Measurements from ENCODE around the gene DENR. TPM values are rescaled to one million over a fixed set of nuclear protein-coding genes. Genes with fewer than 3 reads are reported as not detected.

Gene DENR
- total and polyA plus RNA-seq, 2 of the 13 experiments (the other 11 are each of a cell fraction or from before 2014, with no cell fraction given), result 30.0 to 59.1 TPM

GRCh38 chr12:122730215-122731014 is 22.2 kb upstream of the DENR start, which contains the start of gene HCAR1 (continued):
- TF ChIP-seq ZNF800 (CRISPR knock-in tag; IDR thresholded peaks at IDR 0.05), result no peak
- no peak for TF ChIP-seq PLSCR1 (CRISPR knock-in tag; IDR thresholded peaks at IDR 0.05; ENCODE audit: borderline replicate concordance)
- no peak for TF ChIP-seq ZNF770 (CRISPR knock-in tag; IDR thresholded peaks at IDR 0.05)
- no peak for TF ChIP-seq ZNF460 (CRISPR knock-in tag; IDR thresholded peaks at IDR 0.05; ENCODE audit: borderline replicate concordance)
- TF ChIP-seq XBP1 (CRISPR knock-in tag; IDR thresholded peaks at IDR 0.05), result no peak
- no peak for TF ChIP-seq MATR3 (CRISPR knock-in tag; IDR thresholded peaks at IDR 0.05)
- no peak for TF ChIP-seq ZSCAN9 (CRISPR knock-in tag; IDR thresholded peaks at IDR 0.05; ENCODE audit: borderline replicate concordance)
- TF ChIP-seq HOXD1 (CRISPR knock-in tag; IDR thresholded peaks at IDR 0.05), result no peak
- no peak for TF ChIP-seq EEA1 (CRISPR knock-in tag; IDR thresholded peaks at IDR 0.05; ENCODE audit: borderline replicate concordance)
- TF ChIP-seq TARDBP (CRISPR knock-in tag; IDR thresholded peaks at IDR 0.05), result no peak
- no peak for TF ChIP-seq ZNF816 (CRISPR knock-in tag; IDR thresholded peaks at IDR 0.05; ENCODE audit: borderline replicate concordance)
- 0 out of 2 replicates have a peak, but pooled peaks have one; percentile 16 for TF ChIP-seq ZNF644 (CRISPR knock-in tag; IDR thresholded peaks at IDR 0.05; ENCODE audit: low read depth)
- TF ChIP-seq ZEB1 (IDR thresholded peaks at IDR 0.05; ENCODE audit: insufficient replicate concordance, low read depth), result no peak
- TF ChIP-seq HDAC2 (CRISPR knock-in tag; IDR thresholded peaks at IDR 0.05), result peak; percentile 33; the same call in 1 of the 2 replicates
- TF ChIP-seq ZNF703 (CRISPR knock-in tag; IDR thresholded peaks at IDR 0.05; ENCODE audit: borderline replicate concordance), result no peak
- no peak for TF ChIP-seq SIX4 (CRISPR knock-in tag; IDR thresholded peaks at IDR 0.05)
- peak; percentile 28 for TF ChIP-seq ZNF781 (CRISPR knock-in tag; IDR thresholded peaks at IDR 0.05; ENCODE audit: borderline replicate concordance, not compliant biosample characterization)
- TF ChIP-seq ZNF563 (CRISPR knock-in tag; IDR thresholded peaks at IDR 0.05), result no peak
- TF ChIP-seq U2AF2 (IDR thresholded peaks at IDR 0.05; ENCODE audit: low read depth, low read length), result no peak
- no peak for TF ChIP-seq RFX5 (IDR thresholded peaks at IDR 0.05; ENCODE audit: low read depth, low read length)
- no peak for TF ChIP-seq DNMT1 (CRISPR knock-in tag; IDR thresholded peaks at IDR 0.05)
- no peak for TF ChIP-seq ZNF782 (CRISPR knock-in tag; IDR thresholded peaks at IDR 0.05; ENCODE audit: borderline replicate concordance)
- no peak for TF ChIP-seq ZSCAN29 (CRISPR knock-in tag; conservative IDR thresholded peaks at IDR 0.05)
- TF ChIP-seq ELF1 (CRISPR knock-in tag; IDR thresholded peaks at IDR 0.05), result no peak
- TF ChIP-seq ZNF30 (CRISPR knock-in tag; IDR thresholded peaks at IDR 0.05), result no peak
